Ishikawa (cell line): ENCODE measurements around the gene EBF4.

ENCODE experiments used
- CEBPB ChIP-seq: IDR thresholded peaks from 2 replicates; pipeline ENCODE4 v1.6.1; 2012
- CREB1 ChIP-seq: IDR thresholded peaks from 2 replicates; pipeline ENCODE4 v1.6.1; 2012; ENCODE audit warnings: low read depth
- EP300 ChIP-seq: IDR thresholded peaks from 2 replicates; pipeline ENCODE4 v1.6.1; 2012; ENCODE audit warnings: borderline replicate concordance
- FOXM1 ChIP-seq: IDR thresholded peaks from 2 replicates; pipeline ENCODE4 v1.6.1; 2012; ENCODE audit warnings: low read depth, borderline replicate concordance
- NFIC ChIP-seq: IDR thresholded peaks from 2 replicates; pipeline ENCODE4 v1.6.1; 2012
- RAD21 ChIP-seq: IDR thresholded peaks from 2 replicates; pipeline ENCODE4 v1.6.1; 2012; ENCODE audit warnings: low read depth
- REST ChIP-seq: IDR thresholded peaks from 2 replicates; pipeline ENCODE4 v1.6.1; 2012; ENCODE audit warnings: low read depth, mild to moderate bottlenecking
- TAF1 ChIP-seq: IDR thresholded peaks from 2 replicates; pipeline ENCODE4 v1.6.1; 2012; ENCODE audit warnings: low read depth, mild to moderate bottlenecking
- TCF12 ChIP-seq: IDR thresholded peaks from 2 replicates; pipeline ENCODE4 v1.6.1; 2012; ENCODE audit warnings: low read depth
- TEAD4 ChIP-seq: IDR thresholded peaks from 2 replicates; pipeline ENCODE4 v1.6.1; 2012
- YY1 ChIP-seq: IDR thresholded peaks from 2 replicates; pipeline ENCODE4 v1.6.1; 2012; ENCODE audit warnings: low read depth
- ZBTB7A ChIP-seq: IDR thresholded peaks from 2 replicates; pipeline ENCODE4 v1.6.1; 2012; ENCODE audit warnings: low read depth
- TF ChIP-seq, protein P1 (sequence below): IDR thresholded peaks from 2 replicates; pipeline ENCODE4 v1.6.1; 2012

EBF4 gene

GRCh38 chr20:2750491-2751251 lies 58.1 kb downstream of the EBF4 start:
- TF ChIP-seq YY1 = no peak
- TF ChIP-seq, protein P1, sequence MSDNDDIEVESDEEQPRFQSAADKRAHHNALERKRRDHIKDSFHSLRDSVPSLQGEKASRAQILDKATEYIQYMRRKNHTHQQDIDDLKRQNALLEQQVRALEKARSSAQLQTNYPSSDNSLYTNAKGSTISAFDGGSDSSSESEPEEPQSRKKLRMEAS = no peak
- no peak for TF ChIP-seq EP300
- no peak for TF ChIP-seq RAD21
- no peak for TF ChIP-seq CREB1
- no peak for TF ChIP-seq ZBTB7A
- no peak for TF ChIP-seq TAF1
- no peak for TF ChIP-seq REST
- TF ChIP-seq TCF12 = no peak
- no peak for TF ChIP-seq TEAD4
- no peak for TF ChIP-seq FOXM1
- no peak for TF ChIP-seq CEBPB

- TF ChIP-seq ZBTB7A (peak; percentile 38; the same call in 1 of the 2 replicates), TEAD4 (no peak), YY1 (no peak), CREB1 (no peak), REST (no peak), NFIC (no peak), TAF1 (no peak), RAD21 (no peak)
- TF ChIP-seq, protein P1 = no peak
These were observed 58.8 kb downstream of the EBF4 start for GRCh38 chr20:2751347-2751877.

DNA sequence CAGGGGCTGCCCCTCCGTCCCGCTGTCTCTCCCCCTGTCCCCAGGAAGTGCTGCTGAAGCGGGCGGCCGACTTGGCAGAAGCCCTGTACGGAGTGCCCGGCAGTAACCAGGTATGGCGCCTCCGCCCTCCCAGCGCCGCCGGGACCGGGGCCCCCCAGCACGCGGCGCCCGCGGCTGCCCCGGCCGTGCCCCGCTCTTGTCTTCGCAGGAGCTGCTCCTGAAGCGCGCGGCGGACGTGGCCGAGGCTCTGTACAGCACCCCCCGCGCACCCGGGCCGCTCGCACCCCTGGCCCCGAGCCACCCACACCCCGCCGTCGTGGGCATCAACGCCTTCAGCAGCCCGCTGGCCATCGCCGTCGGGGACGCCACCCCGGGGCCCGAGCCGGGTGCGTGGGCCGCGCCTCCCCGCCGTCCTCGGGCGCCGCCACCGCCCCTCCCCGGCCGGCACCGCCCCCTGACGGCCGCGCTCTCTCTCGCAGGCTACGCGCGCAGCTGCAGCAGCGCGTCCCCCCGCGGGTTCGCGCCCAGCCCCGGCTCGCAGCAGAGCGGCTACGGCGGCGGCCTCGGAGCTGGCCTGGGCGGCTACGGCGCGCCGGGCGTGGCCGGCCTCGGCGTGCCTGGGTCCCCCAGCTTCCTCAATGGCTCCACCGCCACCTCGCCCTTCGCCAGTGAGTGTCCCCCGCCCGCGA lies 59.4 kb downstream of the EBF4 start:
- TF ChIP-seq YY1 (0 out of 2 replicates have a peak, but pooled peaks have one; percentile 7), REST (no peak)

GRCh38 chr20:2752567-2753460 lies 60.2 kb downstream of the EBF4 start:
- TF ChIP-seq YY1 = 0 out of 2 replicates have a peak, but pooled peaks have one; percentile 5
- TF ChIP-seq CEBPB = no peak
- TF ChIP-seq ZBTB7A = peak; percentile 73
- TF ChIP-seq NFIC = no peak
- TF ChIP-seq RAD21 = peak; percentile 57
